ENCODE data around the gene ELN. TPM values are rescaled to one million over a fixed set of nuclear protein-coding genes. Genes with fewer than 3 reads are reported as not detected.

The ELN gene
- total RNA-seq, 1 experiment from 2014 or later = 0.37 TPM

DNA sequence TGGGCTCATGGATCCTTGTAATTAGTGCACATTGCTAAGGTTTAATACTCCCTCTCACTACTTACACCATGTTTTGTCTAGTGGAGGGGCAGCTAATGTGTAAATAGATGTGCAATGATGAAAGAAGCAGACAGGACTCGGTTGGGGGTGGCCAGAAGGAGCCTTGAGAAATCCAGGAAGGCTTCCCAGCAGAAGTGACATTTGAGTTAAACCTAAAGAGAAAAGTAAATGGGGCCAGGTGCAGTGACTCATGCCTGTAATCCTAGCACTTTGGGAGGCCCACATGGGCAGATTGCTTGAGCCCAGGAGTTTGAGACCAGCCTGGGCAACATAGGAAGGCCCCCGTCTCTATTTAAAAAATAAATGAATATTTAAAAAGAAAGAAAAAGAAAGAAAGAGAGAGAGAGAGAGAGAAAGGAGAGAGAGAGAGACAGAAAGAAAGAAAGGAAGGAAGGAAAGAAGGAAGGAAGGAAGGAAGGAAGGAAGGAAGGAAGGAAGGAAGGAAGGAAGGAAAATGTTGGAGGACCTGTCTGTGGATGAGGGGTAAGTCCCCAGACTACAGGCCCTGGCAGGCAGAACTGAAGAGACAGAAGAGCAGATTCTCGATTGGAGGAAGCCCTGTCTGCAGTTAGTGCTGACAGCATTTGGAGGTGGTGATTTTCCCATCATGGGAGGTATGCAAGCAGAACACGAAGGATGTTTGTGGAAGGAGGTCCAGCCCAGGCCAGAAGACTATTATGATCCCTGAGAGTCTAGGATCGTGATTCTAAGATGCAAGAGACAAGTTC is 3.6 kb downstream of the ELN start:
- H3K27ac Mint-ChIP-seq = peak overlapping the region in 2 of 3 experiments; percentile 37 to 74; a peak in 2 of 7 replicates

More for the DNA sequence above, 3.6 kb downstream of the ELN start:
- H3K36me3 Mint-ChIP-seq (ENCODE audit: insufficient read depth in 1 of 3, low read depth in 3 of 3) = no peaks in the 10 kb centered on the region
- H2BK15ac ChIP-seq (ENCODE audit: low read depth, low read length) = no peak overlapping the region
- H3K4me2 ChIP-seq (ENCODE audit: insufficient read depth, insufficient read length, low read length) = no peak overlapping the region
- no peak overlapping the region for H3K27ac ChIP-seq (ENCODE audit: insufficient read length, low read depth, low read length)
- no peak overlapping the region for H3K23ac ChIP-seq (ENCODE audit: insufficient read length, low read depth, low read length)
- H3K23me2 ChIP-seq (ENCODE audit: insufficient read length, low read depth, low read length, poor library complexity, severe bottlenecking) = no peaks in the 10 kb centered on the region
- no CpG with 5 or more reads among the region's 5 CpGs for WGBS (ENCODE audit: extremely low coverage, insufficient read length, low lambda C conversion rate)
- no peak overlapping the region for H3K18ac ChIP-seq (ENCODE audit: insufficient read length, low read depth, low read length)
- H3T11ph ChIP-seq (ENCODE audit: low read length) = no peak overlapping the region
- H4K20me1 ChIP-seq (ENCODE audit: control insufficient read depth, insufficient read depth, insufficient read length) = no peaks in the 10 kb centered on the region
- no peak overlapping the region for H3K4ac ChIP-seq (ENCODE audit: low read depth, low read length)
- H3K79me2 ChIP-seq (ENCODE audit: insufficient read depth, low read length) = no peaks in the 10 kb centered on the region
- no peak overlapping the region for H3K4me3 Mint-ChIP-seq
- H4K8ac ChIP-seq (replicated peaks; ENCODE audit: insufficient read length, low read depth, low read length) = no peak overlapping the region
- no peak overlapping the region for H3K14ac ChIP-seq (ENCODE audit: insufficient read depth, low read length)
- no peaks in the 10 kb centered on the region for H3K9me3 ChIP-seq (ENCODE audit: control insufficient read depth, low read depth, low read length)
- H2AFZ ChIP-seq (ENCODE audit: low read length) = no peak overlapping the region
- peaks cover 4% of the 10 kb centered on the region; the same call in 1 of the 2 replicates for H3K4me1 ChIP-seq (ENCODE audit: insufficient read depth, low read length)
- no peaks in the 10 kb centered on the region for H3K27me3 ChIP-seq (ENCODE audit: insufficient read depth, low read length)
- no peak overlapping the region for H4K5ac ChIP-seq (ENCODE audit: insufficient read length, low read depth, low read length)
- H2BK12ac ChIP-seq (ENCODE audit: insufficient read length, low read depth, low read length) = no peak overlapping the region
- H3K27me3 Mint-ChIP-seq (ENCODE audit: low read depth) = peaks cover 8% of the 10 kb centered on the region
- no peaks in the 10 kb centered on the region for H3K79me1 ChIP-seq (ENCODE audit: insufficient read depth, low read depth, low read length, poor library complexity, severe bottlenecking)
- H3K9ac ChIP-seq (ENCODE audit: extremely low read depth, insufficient read length, low read length) = no peak overlapping the region
- H3K56ac ChIP-seq (ENCODE audit: insufficient read length, low read depth, low read length) = no peak overlapping the region
- H2AK5ac ChIP-seq (ENCODE audit: insufficient read length, low read length) = no peak overlapping the region
- peaks cover 14 to 51% of the 10 kb centered on the region in 2 experiments for H3K4me1 Mint-ChIP-seq
- H3K9me3 Mint-ChIP-seq = no peaks in the 10 kb centered on the region
- no peak overlapping the region for H2BK5ac ChIP-seq (ENCODE audit: insufficient read length, low read length)
- DNase-seq = no peak
- no peak overlapping the region for H2BK120ac ChIP-seq (ENCODE audit: low read depth, low read length, poor library complexity, severe bottlenecking)
- H4K91ac ChIP-seq (ENCODE audit: insufficient read length, low read depth, low read length) = no peak overlapping the region
- H2BK20ac ChIP-seq (ENCODE audit: low read depth, low read length, poor library complexity, severe bottlenecking) = no peak overlapping the region
- TF ChIP-seq CTCF (conservative IDR thresholded peaks at IDR 0.05) = no peak
